Kasumi-1 (cell line): Measurements from ENCODE around the gene ATP5MK.
"Not testable (repeated sequence)": the region's sequence is repeated elsewhere in the genome, so short reads cannot be mapped to it uniquely, and the experiment has no call there.

ENCODE experiments used
- DNase-seq, 2 experiments: peaks; one replicate each; lab custom pipeline; 2025; lab: John Stamatoyannopoulos, UW

Gene ATP5MK

DNA sequence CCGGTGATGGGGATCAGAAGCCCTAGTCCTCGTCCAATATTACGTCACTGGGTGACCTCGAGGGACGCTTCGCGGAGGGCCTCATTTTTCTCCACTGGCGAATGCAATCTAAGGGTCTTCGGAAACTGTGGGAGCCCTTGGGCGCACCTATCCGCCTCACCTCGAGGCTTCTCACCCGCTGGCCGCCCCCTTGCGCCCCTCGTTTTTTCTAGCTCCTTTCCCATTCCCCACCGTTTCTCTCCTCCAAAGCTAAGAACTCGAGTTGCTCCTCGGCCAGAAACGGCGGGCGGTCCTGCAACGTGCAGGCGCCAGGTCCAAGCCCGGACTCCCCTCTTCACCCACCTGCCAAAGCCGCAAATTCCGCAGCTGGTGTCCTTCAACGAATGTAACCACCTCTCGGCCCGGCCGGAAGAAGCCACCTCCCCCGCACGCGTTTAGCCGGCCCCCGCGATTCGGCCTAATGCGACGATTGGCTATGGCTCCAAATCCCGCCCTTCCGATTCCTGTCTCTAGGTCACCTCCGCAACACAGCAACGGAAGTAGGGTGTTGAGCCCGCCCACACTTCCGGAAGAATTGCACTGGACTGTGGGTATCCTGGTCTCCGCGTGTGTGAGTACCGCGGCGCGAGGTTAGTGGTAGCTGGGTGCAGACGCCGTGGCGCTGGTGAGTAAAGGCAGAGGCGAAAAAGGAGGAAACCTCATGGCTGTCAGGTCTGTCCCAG lies at the start of gene ATP5MK, which contains the start of gene PDCD11:
ATP5MK (minus strand) TSS at position 409 of the 722 bp plus-strand sequence. CDS start 4,018 bp downstream, outside the sequence.
PDCD11 (plus strand) TSS at position 560 of the 722 bp plus-strand sequence. CDS start 1,801 bp downstream, outside the sequence.
- peak; percentile 100 for DNase-seq

DNA sequence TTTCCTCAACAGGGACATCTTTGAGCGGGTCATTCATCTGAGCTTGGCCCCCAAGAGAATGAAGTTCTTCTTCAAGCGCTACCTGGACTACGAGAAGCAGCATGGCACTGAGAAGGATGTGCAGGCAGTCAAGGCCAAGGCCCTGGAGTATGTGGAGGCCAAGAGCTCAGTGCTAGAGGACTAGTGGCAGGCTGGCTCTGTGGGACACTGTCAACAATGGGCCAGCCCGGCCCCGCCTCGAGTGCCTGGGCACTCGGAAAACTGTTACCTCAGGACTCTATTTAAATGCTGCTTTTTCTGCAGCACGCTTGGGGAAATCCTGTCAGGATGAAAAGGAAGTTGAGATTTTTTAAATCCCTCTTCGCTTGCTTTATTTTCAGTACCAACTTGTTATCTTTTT lies 49.1 kb upstream of the ATP5MK start:
- DNase-seq, result no peak

GRCh38 chr10:103444478-103444877 lies 48.2 kb upstream of the ATP5MK start:
- DNase-seq, result no peak

GRCh38 chr10:103443475-103444185 lies 47.4 kb upstream of the ATP5MK start:
- no peak for DNase-seq

DNA sequence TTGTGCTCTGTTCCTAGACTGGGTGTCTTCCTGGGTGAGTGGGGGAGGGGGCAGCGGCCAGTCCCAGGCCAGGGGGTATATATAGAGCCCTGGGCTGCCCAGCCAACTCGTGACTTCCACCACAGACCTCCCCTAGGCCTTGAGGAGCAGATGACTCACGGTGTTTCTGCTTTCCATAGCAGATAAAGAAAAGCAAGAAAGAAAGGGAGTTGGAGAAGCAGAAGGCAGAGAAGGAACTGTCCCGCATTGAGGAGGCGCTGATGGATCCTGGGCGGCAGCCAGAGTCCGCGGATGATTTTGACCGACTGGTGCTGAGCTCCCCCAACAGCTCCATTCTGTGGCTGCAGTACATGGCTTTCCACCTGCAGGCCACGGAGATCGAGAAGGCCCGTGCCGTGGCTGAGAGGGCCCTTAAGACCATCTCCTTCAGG lies 45.8 kb upstream of the ATP5MK start:
- DNase-seq, result peak; percentile 57 to 67

- DNase-seq, result no peak
Observed at GRCh38 chr10:103441611-103442010, 45.3 kb upstream of the ATP5MK start.

DNA sequence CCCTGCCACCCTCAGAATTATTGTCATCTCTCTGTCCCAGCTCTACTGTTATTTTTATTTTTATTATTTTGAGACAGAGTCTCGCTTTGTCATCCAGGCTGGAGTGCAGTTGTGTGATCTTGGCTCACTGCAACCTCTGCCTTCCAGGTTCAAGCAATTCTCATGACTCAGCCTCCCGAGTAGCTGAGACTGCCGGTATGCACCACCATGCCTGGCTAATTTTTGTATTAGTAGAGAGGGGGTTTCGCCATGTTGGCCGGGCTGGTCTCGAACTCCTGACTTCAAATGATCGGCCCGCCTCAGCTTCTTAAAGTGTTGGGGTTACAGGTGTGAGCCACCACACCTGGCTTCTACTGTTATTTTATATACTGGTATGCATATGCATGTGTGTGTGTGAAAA lies 44.9 kb upstream of the ATP5MK start:
- no peak for DNase-seq

DNA sequence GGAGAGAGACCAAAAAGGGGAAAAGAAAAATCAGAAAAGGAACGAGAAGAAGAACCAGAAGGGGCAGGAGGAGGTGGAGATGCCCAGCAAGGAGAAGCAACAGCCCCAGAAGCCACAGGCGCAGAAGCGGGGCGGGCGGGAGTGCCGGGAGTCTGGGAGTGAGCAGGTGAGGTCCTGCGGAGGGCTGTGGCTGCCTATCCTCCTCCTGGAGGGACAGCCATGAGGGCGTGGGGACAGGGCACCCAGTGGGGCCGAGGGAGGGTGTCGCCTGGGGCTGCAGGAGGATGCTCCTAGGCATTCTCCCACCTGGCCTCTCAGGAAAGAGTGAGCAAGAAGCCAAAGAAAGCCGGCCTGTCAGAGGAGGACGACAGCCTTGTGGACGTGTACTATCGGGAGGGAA lies 44.1 kb upstream of the ATP5MK start:
- DNase-seq, result no peak

GRCh38 chr10:103439776-103440175 lies 43.5 kb upstream of the ATP5MK start:
- no peak for DNase-seq

DNA sequence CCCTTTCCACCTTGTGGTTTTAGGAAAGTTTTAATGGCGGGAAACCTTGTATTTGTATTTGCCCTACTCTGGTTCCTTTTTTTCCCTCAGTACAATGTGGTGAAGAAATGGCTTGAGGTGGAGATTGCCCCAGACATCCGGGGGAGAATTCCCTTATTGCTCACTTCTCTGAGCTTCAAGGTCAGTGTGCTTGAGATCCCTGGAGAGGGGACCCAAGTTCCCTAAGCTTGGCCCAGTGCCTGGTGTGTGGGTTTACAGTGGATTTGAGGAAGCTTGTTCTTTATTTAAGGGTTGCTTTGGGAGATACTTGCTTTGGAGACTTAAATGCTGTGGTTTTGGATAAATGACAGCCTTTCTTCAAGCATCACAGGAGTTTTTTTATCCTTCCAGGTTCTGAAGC lies 37.6 kb upstream of the ATP5MK start:
- DNase-seq, result peak; percentile 81

GRCh38 chr10:103431902-103432301 lies 35.6 kb upstream of the ATP5MK start:
- no peak for DNase-seq

DNA sequence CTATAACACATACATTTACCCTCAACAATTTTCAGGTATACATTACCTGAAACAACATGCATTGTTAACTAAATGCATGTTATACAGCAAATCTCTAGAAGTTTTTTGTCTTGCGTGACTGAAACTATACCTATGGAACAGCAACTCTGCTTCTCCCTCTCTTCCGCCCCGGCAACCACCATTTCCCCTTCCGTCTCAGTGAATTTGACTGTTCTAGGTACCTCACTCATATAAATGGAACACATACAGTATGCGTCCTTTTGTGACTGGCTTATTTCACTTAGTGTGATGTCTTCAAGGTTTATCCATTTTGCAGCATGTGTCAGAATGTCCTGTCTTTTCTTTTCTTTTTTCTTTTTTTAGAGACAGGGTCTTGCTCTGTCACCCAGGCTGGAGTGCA lies 33.4 kb upstream of the ATP5MK start:
- DNase-seq, result no peak

DNA sequence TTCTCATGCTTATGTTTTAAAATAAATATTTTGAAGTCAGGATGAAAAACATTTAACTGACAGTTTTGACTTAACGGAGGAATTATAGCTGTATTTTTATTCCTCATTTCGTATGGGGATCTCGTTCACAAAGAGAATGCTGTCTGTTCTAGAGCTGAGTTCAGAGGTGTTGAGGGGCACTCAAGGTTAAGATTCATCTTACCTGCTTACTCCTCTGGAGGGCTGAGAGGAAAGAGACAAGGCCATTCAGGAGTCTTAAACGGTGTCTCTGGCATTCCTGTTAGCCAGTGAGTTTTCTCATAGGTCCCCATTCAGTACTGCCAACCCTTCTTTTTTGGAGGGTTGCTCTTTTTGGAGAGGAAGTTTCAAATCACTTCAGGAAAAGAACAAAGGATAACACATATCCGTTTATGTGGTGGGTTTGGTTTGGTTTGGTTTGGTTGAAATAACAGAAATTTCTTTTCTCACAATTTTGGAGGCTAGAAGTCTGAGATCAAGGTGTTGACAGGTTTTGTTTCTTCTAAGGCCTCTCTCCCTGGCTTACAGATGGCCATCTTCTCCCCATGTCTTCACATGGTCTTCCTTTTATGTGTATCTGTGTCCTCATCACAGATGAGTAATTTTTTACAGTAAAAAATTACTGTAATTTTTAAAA lies 32.8 kb upstream of the ATP5MK start:
- no peak for DNase-seq

DNA sequence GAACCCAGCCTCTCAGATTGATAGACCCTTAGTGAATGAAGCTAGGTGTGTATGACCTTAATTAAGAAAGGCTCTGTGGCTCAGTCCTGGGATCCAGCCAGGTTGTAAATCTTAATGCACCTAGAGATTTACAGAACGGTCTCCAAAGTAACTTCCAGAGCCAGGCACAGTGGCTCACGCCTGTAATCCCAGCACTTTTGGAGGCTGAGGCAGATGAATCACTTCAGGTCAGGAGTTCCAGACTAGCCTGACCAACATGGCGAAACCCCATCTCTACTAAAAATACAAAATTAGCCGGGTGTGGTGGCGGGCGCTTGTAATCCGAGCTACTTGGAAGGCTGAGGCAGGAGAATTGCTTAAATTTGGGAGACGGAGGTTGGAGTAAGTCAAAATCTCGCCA lies 31.6 kb upstream of the ATP5MK start:
- no peak for DNase-seq

GRCh38 chr10:103423748-103424147 lies 27.5 kb upstream of the ATP5MK start:
- DNase-seq, result no peak

GRCh38 chr10:103419101-103419500 lies 22.8 kb upstream of the ATP5MK start:
- no peak for DNase-seq

DNA sequence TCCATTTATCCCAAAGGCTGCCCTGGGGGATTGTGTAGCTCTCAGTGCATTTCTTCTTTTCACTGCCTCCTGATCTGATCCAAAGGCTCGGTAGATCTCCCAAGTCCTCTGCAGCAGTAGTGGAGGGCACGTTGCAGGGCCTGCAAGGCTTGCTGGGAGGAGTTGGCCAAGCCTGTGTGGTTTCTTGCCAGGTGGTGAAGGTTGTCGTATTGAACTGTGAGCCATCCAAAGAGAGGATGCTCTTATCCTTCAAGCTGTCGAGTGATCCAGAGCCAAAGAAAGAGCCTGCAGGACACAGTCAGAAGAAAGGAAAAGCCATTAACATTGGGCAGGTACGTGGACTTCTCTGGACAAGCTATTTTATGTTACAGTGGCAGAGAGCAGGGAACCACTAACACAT lies 21.3 kb upstream of the ATP5MK start:
- no peak for DNase-seq

- DNase-seq, result not testable (repeated sequence)
Observed at GRCh38 chr10:103417148-103417469, 20.8 kb upstream of the ATP5MK start.

GRCh38 chr10:103416436-103417147 lies 20.3 kb upstream of the ATP5MK start:
- DNase-seq, result peak; percentile 87 to 88

GRCh38 chr10:103415581-103415980 lies 19.3 kb upstream of the ATP5MK start:
- no peak for DNase-seq

DNA sequence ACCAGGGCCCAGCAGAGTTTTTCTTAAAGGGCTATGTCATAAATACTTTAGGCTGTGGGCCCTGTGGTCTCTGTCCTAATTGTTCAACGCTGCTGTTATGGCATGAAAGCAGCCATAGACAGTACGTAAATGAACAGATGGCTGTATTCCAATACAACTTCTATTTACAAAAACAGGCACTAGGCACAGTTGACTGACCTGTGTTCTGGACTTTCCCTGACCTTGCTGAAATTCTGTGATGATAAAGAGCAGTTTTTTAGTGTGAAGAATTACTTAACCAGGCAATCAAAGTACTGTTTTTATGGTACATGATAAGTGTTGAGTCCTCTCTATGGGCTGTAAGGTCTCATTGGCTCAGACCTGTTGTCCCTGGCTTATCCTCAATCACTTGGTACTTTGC lies 17.3 kb upstream of the ATP5MK start:
- no peak for DNase-seq

- DNase-seq, result peak in 1 of 2 experiments; percentile 34
Observed at GRCh38 chr10:103397191-103397825, 1.0 kb upstream of the ATP5MK start.
